ENCODE results near the gene RNF220. TPM values are rescaled to one million over a fixed set of nuclear protein-coding genes. Genes with fewer than 3 reads are reported as not detected.

RNF220 gene
- total RNA-seq, 6 experiments from 2014 or later = 19.2 to 57.9 (median 23.0) TPM

- no peak overlapping the region for H3K4me3 ChIP-seq
- ATAC-seq (no peak), DNase-seq (no peak)
- TF ChIP-seq CTCF (IDR thresholded peaks at IDR 0.05) (no peak), POLR2A (IDR thresholded peaks at IDR 0.05) (no peak)
- no peaks in the 10 kb centered on the region for H3K36me3 ChIP-seq
- H3K27me3 ChIP-seq = peaks cover 22 to 49% of the 10 kb centered on the region in 2 donors
- intact Hi-C loops (cut with DNase I) = no loop called here
- 44% methylated on average over 9 of the region's 9 CpGs for WGBS (ENCODE audit: insufficient coverage, low coverage, low lambda C conversion rate, missing lambda C conversion rate)
- H3K4me1 ChIP-seq = peaks cover 0 to 7% (median 0%) of the 10 kb centered on the region in 4 donors
- no peaks in the 10 kb centered on the region for H3K9me3 ChIP-seq
- H3K27ac ChIP-seq = no peak overlapping the region
Measured at GRCh38 chr1:44413740-44414139, 8.7 kb downstream of the RNF220 start.

GRCh38 chr1:44415013-44415412 lies 10.0 kb downstream of the RNF220 start:
- Histone ChIP-seq H3K9me3 (no peaks in the 10 kb centered on the region), H3K36me3 (no peaks in the 10 kb centered on the region), H3K27ac (no peak overlapping the region), H3K4me3 (no peak overlapping the region), H3K27me3 (peaks cover 18 to 49% of the 10 kb centered on the region in 2 donors), H3K4me1 (peaks cover 0 to 7% (median 0%) of the 10 kb centered on the region in 4 donors)
- ATAC-seq (no peak), DNase-seq (no peak)
- intact Hi-C loops (cut with DNase I) = no loop called here
- TF ChIP-seq CTCF (IDR thresholded peaks at IDR 0.05) (no peak), POLR2A (IDR thresholded peaks at IDR 0.05) (no peak)
- WGBS (ENCODE audit: insufficient coverage, low coverage, low lambda C conversion rate, missing lambda C conversion rate) = 45% methylated on average over 9 of the region's 9 CpGs

GRCh38 chr1:44416408-44416807 lies 11.4 kb downstream of the RNF220 start:
- peaks cover 10 to 49% of the 10 kb centered on the region in 2 donors for H3K27me3 ChIP-seq
- TF ChIP-seq CTCF (IDR thresholded peaks at IDR 0.05) (no peak), POLR2A (IDR thresholded peaks at IDR 0.05) (no peak)
- peaks cover 0 to 7% (median 0%) of the 10 kb centered on the region in 4 donors for H3K4me1 ChIP-seq
- H3K9me3 ChIP-seq = no peaks in the 10 kb centered on the region
- no peak overlapping the region for H3K4me3 ChIP-seq
- ATAC-seq = no peak
- DNase-seq = no peak
- 67% methylated on average over 1 of the region's 7 CpGs for WGBS (ENCODE audit: insufficient coverage, low coverage, low lambda C conversion rate, missing lambda C conversion rate)
- no peaks in the 10 kb centered on the region for H3K36me3 ChIP-seq
- intact Hi-C loops (cut with DNase I) = no loop called here
- H3K27ac ChIP-seq = no peak overlapping the region

GRCh38 chr1:44417351-44418021 lies 12.4 kb downstream of the RNF220 start:
- no peak for TF ChIP-seq POLR2A (IDR thresholded peaks at IDR 0.05)
- no peak for TF ChIP-seq CTCF (IDR thresholded peaks at IDR 0.05)
- H3K4me3 ChIP-seq = no peak overlapping the region
- no peaks in the 10 kb centered on the region for H3K9me3 ChIP-seq
- H3K4me1 ChIP-seq = peaks cover 0 to 7% (median 0%) of the 10 kb centered on the region in 4 donors
- no peaks in the 10 kb centered on the region for H3K36me3 ChIP-seq
- ATAC-seq (peak; percentile 68 to 76 (median 73)), DNase-seq (peak in 2 of 3 donors; percentile 44 to 46)
- no CpG with 5 or more reads among the region's 65 CpGs for WGBS (ENCODE audit: insufficient coverage, low coverage, low lambda C conversion rate, missing lambda C conversion rate)
- H3K27ac ChIP-seq = no peak overlapping the region
- intact Hi-C loops (cut with DNase I) = no loop called here
- peaks cover 10 to 44% of the 10 kb centered on the region in 2 donors for H3K27me3 ChIP-seq
